HG03175 (cell line): ENCODE data around the gene RIMOC1.

Experiments used
- ATAC-seq: cut with Tn5 transposase; IDR thresholded peaks from one replicate; pipeline ENCODE4 v1.9.1; 2021; ENCODE audit warnings: mild to moderate bottlenecking, moderate library complexity; ENCODE audit not compliant: unreplicated experiment

The RIMOC1 gene

GRCh38 chr5:41903892-41904799 lies at the start of gene RIMOC1:
TSS of gene RIMOC1 (plus strand) at chr5:41904344. CDS start at chr5:41904368, 24 bp downstream.
- ATAC-seq = peak; percentile 98

DNA sequence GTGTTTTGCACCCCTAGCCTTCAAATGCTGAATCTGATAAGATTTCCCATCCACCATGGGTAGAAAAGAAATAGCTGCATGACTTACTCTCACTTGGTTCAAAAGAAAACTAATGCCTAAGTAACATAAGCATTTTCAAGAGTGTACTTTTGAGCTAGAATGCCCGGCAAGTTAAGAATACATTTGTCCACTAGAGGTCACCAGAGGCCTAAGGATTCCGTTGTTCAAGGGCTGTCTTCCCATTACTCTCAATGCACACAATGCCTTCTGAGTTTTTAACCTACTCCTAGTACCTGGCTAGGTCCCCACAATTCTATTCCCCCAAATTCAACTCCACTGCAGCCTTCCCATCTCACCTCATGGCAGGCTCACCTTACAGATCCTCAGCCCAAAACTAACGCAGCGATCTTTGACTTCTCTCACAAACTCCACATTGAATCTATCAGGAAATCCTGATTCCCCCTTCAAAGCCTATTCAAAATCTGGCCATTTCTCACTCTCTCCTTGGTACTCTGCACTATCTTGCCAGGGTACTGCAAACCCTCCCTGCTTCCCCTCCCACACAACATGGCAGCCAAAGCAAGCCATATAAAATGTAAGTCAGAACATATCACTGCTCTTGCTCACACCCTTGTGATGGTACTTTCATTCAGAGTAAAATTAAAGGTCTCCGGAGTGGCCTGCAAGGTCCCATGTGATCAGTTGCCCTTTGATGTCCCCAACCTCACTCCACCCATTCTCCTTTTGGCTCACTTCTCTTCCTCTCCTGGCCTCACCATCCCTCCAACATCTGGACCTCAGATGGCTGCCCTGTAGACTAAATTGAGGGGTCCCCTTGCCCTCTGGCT lies 47.3 kb upstream of the RIMOC1 start:
- ATAC-seq = peak; percentile 94

DNA sequence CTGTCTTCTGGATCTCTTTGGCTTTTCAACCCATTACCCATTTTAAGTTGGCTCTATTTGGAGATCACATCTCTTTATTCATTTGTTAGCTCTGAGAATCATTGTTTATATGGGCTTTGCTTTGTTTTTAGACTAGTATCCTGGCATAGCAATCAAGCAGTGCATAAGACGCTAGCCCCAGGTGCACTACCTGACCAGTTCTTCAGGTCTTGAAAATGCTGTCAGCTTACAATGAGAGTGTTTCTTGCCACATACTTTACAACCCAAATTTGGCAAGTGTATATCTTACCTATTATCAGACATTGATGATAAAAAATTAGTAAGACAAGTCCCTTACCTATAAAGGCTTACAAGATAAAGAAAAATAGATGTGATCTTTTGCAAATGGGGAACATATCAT lies 46.2 kb upstream of the RIMOC1 start:
- ATAC-seq = no peak

GRCh38 chr5:41858890-41859289 lies 45.3 kb upstream of the RIMOC1 start:
- ATAC-seq = no peak

DNA sequence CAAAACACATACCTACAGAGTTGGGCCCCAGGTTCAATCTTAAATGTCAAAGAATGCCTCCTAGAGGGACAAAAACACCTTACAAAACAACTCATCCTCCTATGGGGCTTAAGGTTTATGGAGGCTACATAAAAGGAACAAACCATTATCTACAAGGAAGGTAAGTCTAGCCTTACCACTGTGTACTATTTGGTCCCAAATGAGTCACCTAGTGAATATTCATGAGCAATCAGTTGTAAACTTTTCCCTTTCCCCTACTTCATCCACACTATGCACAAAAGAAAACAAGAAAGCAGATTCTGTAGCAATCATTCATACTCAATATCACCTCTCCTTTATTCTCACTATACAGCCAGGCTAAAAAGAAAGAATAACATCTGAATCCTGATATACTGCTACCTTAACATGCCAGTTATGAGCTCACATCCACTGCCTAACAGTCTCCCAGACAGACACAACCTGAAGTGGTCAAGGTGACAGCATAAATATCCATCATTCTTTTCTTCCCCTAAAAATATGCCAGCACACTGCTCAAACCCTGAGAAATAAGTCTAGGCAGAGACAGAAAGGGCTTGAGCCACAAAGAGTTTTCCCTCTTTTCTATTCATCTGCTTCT lies 40.2 kb upstream of the RIMOC1 start:
- peak; percentile 40 for ATAC-seq

DNA sequence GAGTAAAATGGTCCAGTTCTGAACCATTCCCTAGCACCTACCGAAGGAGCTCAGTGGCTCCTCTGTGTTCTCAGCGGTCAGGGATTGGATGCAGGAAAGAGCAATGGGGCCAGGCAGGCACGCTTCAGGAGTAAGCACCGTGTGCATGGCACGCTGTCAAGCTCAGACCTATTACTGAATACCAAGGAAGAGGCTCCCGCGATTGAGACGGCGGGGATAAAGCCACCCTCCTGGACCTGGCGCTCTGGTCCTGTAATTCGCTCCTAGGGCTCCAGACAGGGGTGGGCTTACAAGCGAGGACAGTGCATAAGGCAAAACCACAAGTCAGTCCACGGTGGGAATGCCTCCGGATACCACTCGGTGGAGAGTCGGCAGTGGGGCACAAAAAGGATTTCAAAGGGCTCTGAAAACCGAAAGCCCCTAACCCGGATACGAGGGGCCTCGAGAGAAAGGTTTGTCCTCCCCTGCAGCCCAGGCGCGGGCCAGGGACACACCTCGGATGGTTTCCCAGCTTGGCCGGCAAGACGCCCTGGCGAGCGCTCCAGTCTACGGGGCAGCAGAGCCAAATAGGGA lies 34.9 kb upstream of the RIMOC1 start:
- peak; percentile 1 for ATAC-seq

- peak; percentile 92 for ATAC-seq
Observed at GRCh38 chr5:41869724-41870626, 34.2 kb upstream of the RIMOC1 start, which contains the start of gene OXCT1. TSS of gene OXCT1 (minus strand) at chr5:41870425. CDS start at chr5:41870358, 67 bp downstream.

GRCh38 chr5:41870627-41871048 lies 33.5 kb upstream of the RIMOC1 start:
- ATAC-seq = no peak

- no peak for ATAC-seq
Observed at GRCh38 chr5:41871852-41872251, 32.3 kb upstream of the RIMOC1 start.

- ATAC-seq = no peak
Observed at GRCh38 chr5:41874512-41875060, 29.6 kb upstream of the RIMOC1 start.

DNA sequence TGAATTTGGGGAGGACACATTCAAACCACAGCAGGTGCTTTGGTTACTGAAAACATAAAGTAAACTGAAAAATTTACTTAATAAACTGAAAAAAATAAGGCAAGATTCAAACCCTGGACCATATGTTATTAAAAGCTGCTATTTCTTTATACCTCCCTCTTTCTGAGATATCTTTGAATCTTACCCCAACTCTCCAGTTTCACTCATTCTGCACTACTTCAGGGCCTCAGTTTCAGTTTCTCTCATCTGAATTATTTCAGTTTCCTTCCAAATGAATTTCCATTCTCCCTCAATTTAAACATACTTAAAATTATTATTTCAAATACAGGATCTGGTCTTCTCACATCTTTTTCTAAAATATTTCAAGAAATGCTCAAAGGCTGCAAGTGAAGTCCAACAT lies 29.0 kb upstream of the RIMOC1 start:
- no peak for ATAC-seq

DNA sequence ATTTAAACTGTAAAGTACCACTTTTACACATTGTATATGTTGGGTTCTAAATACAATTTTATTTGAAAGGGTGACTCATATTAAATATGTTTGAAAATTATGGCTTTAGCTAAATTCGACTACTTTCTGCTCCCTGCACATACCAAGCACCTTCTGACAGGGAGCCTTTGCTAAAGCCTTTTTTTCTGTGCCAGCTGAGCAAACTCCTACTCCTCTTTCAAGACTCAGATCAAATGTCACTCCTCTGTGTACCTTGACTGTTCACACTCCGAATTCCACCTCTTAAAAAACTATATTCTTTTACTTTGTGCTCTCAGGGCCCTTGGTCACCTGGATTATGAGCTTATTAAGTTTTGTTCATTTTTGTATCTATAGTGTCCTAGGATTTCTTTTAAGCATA lies 27.5 kb upstream of the RIMOC1 start:
- ATAC-seq = no peak

- ATAC-seq = no peak
Observed at GRCh38 chr5:41877408-41877807, 26.7 kb upstream of the RIMOC1 start.

DNA sequence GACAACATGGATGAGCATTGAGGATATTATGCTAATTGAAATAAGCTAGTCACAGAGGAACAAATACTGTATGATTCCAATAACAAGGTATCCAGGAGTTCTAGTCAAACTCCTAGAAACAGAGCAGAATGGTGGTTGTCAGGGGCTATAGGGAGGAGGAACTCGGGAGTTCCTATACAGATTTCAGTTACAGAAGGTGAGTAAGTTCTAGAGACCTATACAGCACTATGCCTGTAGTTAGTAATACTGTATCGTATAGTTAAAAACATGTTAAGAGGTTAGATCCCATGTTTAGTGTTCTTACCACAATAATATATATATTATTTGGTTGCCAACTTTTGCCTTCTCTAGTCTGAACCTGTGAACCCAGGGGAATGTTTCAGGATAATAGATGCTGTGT lies 26.0 kb upstream of the RIMOC1 start:
- ATAC-seq = peak; percentile 45

GRCh38 chr5:41878643-41879478 lies 25.3 kb upstream of the RIMOC1 start:
- peak; percentile 69 for ATAC-seq

DNA sequence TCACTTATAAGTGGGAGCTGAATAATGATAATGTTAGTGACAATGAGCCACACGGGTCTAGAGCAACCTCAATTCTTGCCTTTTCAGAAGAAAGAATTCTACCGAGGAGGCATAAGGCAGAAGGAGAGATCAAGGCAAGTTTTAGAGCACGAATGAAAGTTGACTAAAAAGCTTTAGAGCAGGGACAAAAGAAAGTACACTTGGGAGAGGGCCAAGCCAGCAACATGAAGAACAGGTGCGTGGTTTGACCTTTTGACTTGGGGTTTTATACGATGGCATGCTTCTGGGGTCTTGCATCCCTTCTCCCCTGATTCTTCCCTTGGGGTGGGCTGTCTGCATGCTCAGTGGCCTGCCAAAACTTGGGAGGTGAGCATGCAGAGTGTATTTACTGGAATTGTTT lies 21.4 kb upstream of the RIMOC1 start:
- ATAC-seq = no peak

GRCh38 chr5:41883243-41883642 lies 20.9 kb upstream of the RIMOC1 start:
- ATAC-seq = no peak

DNA sequence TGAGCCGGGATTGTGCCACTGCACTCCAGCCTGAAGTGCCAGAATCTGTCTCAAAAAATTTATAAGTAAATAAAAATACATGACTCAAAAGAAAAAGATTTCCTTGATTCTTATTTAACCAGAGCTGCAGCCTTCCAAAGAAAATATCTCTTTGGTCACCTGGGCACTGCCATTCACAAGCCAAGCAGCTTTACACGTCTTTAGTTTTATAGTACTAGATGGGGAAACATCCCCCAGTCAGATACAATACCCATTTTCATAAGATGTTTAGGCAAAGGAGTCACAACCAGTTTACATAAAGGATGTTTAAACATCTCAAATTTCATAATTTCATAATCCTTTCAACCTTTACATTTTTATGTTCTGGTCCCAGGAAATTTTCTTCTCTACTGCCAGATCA lies 20.2 kb upstream of the RIMOC1 start:
- no peak for ATAC-seq

- ATAC-seq = no peak
Observed at GRCh38 chr5:41885286-41885685, 18.9 kb upstream of the RIMOC1 start.
